ENCODE measurements around the gene CTBP2.

Gene CTBP2

GRCh38 chr10:125101049-125101448 is 59.3 kb downstream of the CTBP2 start:
- no peak for TF ChIP-seq CTCF (IDR thresholded peaks at IDR 0.05)
- DNase-seq, result peak in 1 of 2 donors; percentile 34
- no peaks in the 10 kb centered on the region for H3K27me3 ChIP-seq

GRCh38 chr10:125097409-125098070 is 62.8 kb downstream of the CTBP2 start:
- no peak overlapping the region for H3K4me3 ChIP-seq
- H3K4me1 ChIP-seq, result peaks cover 0 to 51% (median 41%) of the 10 kb centered on the region in 4 donors

More at GRCh38 chr10:125101049-125101448, 59.3 kb downstream of the CTBP2 start:
- H3K36me3 ChIP-seq, result peaks cover 0 to 22% (median 4%) of the 10 kb centered on the region in 3 donors
- no peak overlapping the region for H3K27ac ChIP-seq
- H3K4me1 ChIP-seq, result peaks cover 0 to 42% (median 15%) of the 10 kb centered on the region in 4 donors
- intact Hi-C loops (cut with DNase I; ENCODE audit: low total_unique reads), result no loop called here
- H3K9me3 ChIP-seq, result no peaks in the 10 kb centered on the region
- no peak overlapping the region for H3K4me3 ChIP-seq

GRCh38 chr10:125096975-125097374 is 63.4 kb downstream of the CTBP2 start:
- peaks cover 0 to 14% (median under 1%) of the 10 kb centered on the region in 3 donors for H3K36me3 ChIP-seq
- H3K27ac ChIP-seq, result no peak overlapping the region
- H3K9me3 ChIP-seq, result no peaks in the 10 kb centered on the region
- H3K4me1 ChIP-seq, result peaks cover 0 to 49% (median 41%) of the 10 kb centered on the region in 4 donors
- no peak for DNase-seq
- intact Hi-C loops (cut with DNase I; ENCODE audit: low total_unique reads), result no loop called here
- TF ChIP-seq CTCF (IDR thresholded peaks at IDR 0.05), result no peak
- no peak overlapping the region for H3K4me3 ChIP-seq
- no peaks in the 10 kb centered on the region for H3K27me3 ChIP-seq

More at GRCh38 chr10:125097409-125098070, 62.8 kb downstream of the CTBP2 start:
- intact Hi-C loops (cut with DNase I; ENCODE audit: low total_unique reads), result no loop called here
- no peak overlapping the region for H3K27ac ChIP-seq
- no peaks in the 10 kb centered on the region for H3K9me3 ChIP-seq
- peaks cover 0 to 18% (median 4%) of the 10 kb centered on the region in 3 donors for H3K36me3 ChIP-seq
- no peaks in the 10 kb centered on the region for H3K27me3 ChIP-seq
- no peak for TF ChIP-seq CTCF (IDR thresholded peaks at IDR 0.05)
- peak in 1 of 2 donors; percentile 42 for DNase-seq

- no peak for DNase-seq
- no peak for TF ChIP-seq CTCF (IDR thresholded peaks at IDR 0.05)
- Histone ChIP-seq H3K4me3 (no peak overlapping the region), H3K27me3 (no peaks in the 10 kb centered on the region), H3K36me3 (peaks cover 0 to 8% (median 0%) of the 10 kb centered on the region in 3 donors), H3K27ac (peak overlapping the region in 1 of 2 donors; percentile 8), H3K4me1 (peaks cover 0 to 55% (median 41%) of the 10 kb centered on the region in 4 donors), H3K9me3 (no peaks in the 10 kb centered on the region)
- intact Hi-C loops (cut with DNase I; ENCODE audit: low total_unique reads), result no loop called here
Observed at GRCh38 chr10:125096371-125096770, 64.0 kb downstream of the CTBP2 start.

GRCh38 chr10:125095776-125096175 is 64.6 kb downstream of the CTBP2 start:
- H3K4me1 ChIP-seq, result peaks cover 0 to 55% (median 46%) of the 10 kb centered on the region in 4 donors
- peaks cover 0 to 4% (median 0%) of the 10 kb centered on the region in 3 donors for H3K36me3 ChIP-seq
- peak in 1 of 2 donors; percentile 28 for DNase-seq

More at GRCh38 chr10:125095776-125096175, 64.6 kb downstream of the CTBP2 start:
- no peak overlapping the region for H3K4me3 ChIP-seq
- no peaks in the 10 kb centered on the region for H3K27me3 ChIP-seq
- TF ChIP-seq CTCF (IDR thresholded peaks at IDR 0.05), result no peak
- H3K9me3 ChIP-seq, result no peaks in the 10 kb centered on the region
- intact Hi-C loops (cut with DNase I; ENCODE audit: low total_unique reads), result no loop called here
- H3K27ac ChIP-seq, result peak overlapping the region in 1 of 2 donors; percentile 8

All from tibial artery (tissue), 4 donors.